Mesodermal cell (in vitro differentiated cells): ENCODE measurements around the gene RPL13A.
"Not testable (repeated sequence)": the region's sequence is repeated elsewhere in the genome, so short reads cannot be mapped to it uniquely, and the experiment has no call there.

Source experiments
- H3K27ac ChIP-seq: 2 replicates; pipeline ENCODE4 v1.7.0; 2013; ENCODE audit warnings: mild to moderate bottlenecking, low read depth, low read length, moderate library complexity; ENCODE audit not compliant: severe bottlenecking
- H3K36me3 ChIP-seq: 2 replicates; pipeline ENCODE4 v1.7.1; 2013; ENCODE audit warnings: mild to moderate bottlenecking, low read length, moderate library complexity; ENCODE audit not compliant: control insufficient read depth, insufficient read depth
- H3K4me1 ChIP-seq: one replicate; pipeline ENCODE4 v1.7.1; 2013; ENCODE audit warnings: mild to moderate bottlenecking, low read length; ENCODE audit not compliant: insufficient read depth, control insufficient read depth, poor library complexity, severe bottlenecking
- H3K4me3 ChIP-seq: 2 replicates; pipeline ENCODE4 v1.7.0; 2013; ENCODE audit warnings: low read length, control low read depth, mild to moderate bottlenecking; ENCODE audit not compliant: insufficient read depth, poor library complexity, severe bottlenecking; ENCODE audit errors: extremely low read depth
- H3K9me3 ChIP-seq: 2 replicates; pipeline ENCODE4 v1.7.1; 2013; ENCODE audit warnings: mild to moderate bottlenecking, low read length, moderate library complexity; ENCODE audit not compliant: control insufficient read depth
- WGBS, 2 experiments: methylation state at CpG; one replicate each; pipeline ENCODE4 v1.1.5; 2013; ENCODE audit warnings: missing lambda C conversion rate in 2 of 2; ENCODE audit not compliant: insufficient coverage in 2 of 2; 5-methylcytosine and 5-hydroxymethylcytosine counted together

Gene RPL13A

DNA sequence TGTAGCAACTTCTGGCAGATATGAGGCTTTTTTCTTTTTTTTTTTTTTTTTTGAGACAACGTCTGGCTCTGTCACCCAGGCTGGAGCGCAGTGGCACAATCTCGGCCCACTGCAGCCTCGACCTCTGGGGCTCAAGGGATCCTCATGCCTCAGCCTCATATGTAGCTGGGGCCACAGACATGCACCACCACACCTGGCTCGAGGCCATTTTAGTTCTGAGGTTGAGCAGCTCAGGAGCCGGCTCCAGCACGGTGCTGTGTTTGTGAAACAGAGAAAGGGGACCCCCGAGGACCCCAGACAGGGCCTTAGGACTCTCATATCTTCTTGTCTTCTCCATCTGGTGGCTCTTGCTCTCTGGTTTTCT is 16.8 kb upstream of the RPL13A start:
- 82 to 98% methylated on average over 7 of the region's 8 CpGs for WGBS, 2 experiments

DNA sequence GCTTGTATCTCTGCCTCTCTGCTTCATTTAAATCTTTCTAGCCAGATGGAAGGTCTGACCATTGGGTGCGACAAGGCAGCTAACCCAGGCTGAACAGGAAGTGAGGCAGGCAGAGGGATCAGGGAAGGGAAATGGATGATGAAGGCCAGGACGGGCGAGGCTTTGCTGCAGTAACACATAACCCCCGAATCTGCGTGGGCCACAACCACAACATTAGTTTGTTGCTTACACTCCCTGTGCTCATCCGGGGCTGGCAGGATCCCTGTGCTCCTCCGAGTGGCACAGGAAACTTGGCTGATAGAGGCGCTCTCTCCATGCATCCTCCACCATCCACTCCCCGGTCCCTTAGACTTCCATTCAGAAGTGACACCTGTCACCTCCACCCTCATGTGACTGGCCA is 14.5 kb upstream of the RPL13A start:
- peaks cover 22% of the 10 kb centered on the region for H3K36me3 ChIP-seq
- H3K9me3 ChIP-seq = no peaks in the 10 kb centered on the region
- no peak overlapping the region for H3K4me3 ChIP-seq
- H3K27ac ChIP-seq = no peak overlapping the region
- 94 to 96% methylated on average over 7 to 9 of the region's 9 CpGs for WGBS, 2 experiments
- H3K4me1 ChIP-seq = peaks cover 8% of the 10 kb centered on the region

More for the DNA sequence above, 16.8 kb upstream of the RPL13A start:
- Histone ChIP-seq H3K27ac (no peak overlapping the region), H3K36me3 (peaks cover 31% of the 10 kb centered on the region), H3K4me3 (no peak overlapping the region), H3K4me1 (peaks cover 8% of the 10 kb centered on the region), H3K9me3 (no peaks in the 10 kb centered on the region)

DNA sequence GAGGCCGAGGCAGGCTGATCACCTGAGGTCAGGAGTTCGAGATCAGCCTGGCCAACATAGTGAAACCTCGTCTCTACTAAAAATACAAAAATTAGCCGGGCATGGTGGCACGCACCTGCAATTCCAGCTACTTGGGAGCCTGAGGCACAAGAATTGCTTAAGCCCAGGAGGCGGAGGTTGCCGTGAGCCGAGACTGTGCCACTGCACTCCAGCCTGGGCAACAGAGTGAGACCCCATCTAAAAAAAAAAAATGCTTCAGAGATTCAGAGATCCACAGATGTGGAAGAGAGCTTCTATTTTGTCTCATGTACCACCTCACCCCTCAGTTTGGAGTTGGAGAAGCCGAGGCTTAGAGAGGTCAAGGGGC is 13.9 kb upstream of the RPL13A start:
- WGBS, 2 experiments = 82 to 93% methylated on average over 6 to 7 of the region's 9 CpGs
- H3K4me3 ChIP-seq, H3K9me3 ChIP-seq, H3K27ac ChIP-seq, H3K4me1 ChIP-seq: not testable (repeated sequence)
- H3K36me3 ChIP-seq = peaks cover 17% of the 10 kb centered on the region

DNA sequence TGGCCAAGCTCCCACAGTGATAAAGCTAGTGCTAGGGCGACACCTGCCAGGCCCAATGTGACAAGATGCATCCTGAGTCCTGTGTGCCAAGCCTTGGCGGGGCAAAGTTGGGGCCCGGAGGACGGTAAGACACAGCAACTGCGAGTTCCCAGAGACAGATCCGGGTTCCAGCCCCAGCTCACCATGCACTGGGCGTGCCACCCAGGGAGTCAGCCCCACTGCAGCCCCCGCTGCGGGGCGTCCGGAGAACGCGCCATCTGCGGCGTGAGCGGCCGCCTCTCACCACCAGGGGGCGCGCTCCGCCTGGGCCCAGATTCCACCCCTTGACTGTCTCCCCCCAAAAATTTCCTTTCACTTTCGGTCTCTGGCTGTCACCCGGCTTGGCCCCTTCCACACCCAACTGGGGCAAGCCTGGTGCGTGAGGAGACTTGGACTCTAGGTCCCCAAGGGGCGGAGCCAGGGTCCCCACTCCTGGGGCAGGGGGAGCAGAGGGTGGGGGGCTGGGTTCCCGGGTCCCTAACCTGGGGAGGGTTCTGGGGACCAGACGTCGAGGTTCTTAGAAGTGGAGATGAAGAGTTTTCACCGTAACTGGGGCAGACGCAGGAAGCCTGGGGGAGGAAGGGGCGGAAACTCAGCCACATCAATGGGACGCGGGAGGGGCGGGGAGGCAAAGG is 13.4 kb upstream of the RPL13A start, which contains the start of gene FLT3LG:
TSS of gene FLT3LG (plus strand) at position 348 of the 674 bp plus-strand sequence. CDS start 425 bp downstream, outside the sequence.
- Histone ChIP-seq H3K4me1 (peaks cover 8% of the 10 kb centered on the region), H3K4me3 (peak within 1 kb of the TSS; percentile 36), H3K27ac (no peak within 1 kb of the TSS), H3K9me3 (no peaks in the 10 kb centered on the region), H3K36me3 (peaks cover 13% of the 10 kb centered on the region)
- 17 to 36% methylated on average over 8 to 28 of the region's 33 CpGs for WGBS, 2 experiments

DNA sequence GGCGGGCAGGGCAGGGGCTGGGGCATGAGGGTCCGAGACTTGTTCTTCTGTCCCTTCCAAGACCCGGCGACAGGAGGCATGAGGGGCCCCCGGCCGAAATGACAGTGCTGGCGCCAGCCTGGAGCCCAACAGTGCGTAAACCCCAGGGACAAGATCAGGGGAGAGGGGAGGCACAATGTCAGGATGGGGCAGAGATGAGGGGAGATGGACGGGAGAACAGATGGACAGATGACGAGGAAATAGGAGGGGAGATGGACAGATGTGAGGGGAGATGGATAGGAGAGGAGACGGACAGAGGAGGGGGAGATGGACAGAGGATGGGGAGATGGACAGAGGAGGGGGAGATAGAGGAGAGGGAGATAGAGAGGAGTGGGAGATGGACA is 12.9 kb upstream of the RPL13A start:
- H3K36me3 ChIP-seq = peaks cover 13% of the 10 kb centered on the region
- no peak overlapping the region for H3K27ac ChIP-seq
- 42 to 57% methylated on average over 10 to 11 of the region's 11 CpGs for WGBS, 2 experiments
- no peaks in the 10 kb centered on the region for H3K9me3 ChIP-seq
- peak overlapping the region; percentile 36 for H3K4me3 ChIP-seq
- peaks cover 8% of the 10 kb centered on the region for H3K4me1 ChIP-seq

DNA sequence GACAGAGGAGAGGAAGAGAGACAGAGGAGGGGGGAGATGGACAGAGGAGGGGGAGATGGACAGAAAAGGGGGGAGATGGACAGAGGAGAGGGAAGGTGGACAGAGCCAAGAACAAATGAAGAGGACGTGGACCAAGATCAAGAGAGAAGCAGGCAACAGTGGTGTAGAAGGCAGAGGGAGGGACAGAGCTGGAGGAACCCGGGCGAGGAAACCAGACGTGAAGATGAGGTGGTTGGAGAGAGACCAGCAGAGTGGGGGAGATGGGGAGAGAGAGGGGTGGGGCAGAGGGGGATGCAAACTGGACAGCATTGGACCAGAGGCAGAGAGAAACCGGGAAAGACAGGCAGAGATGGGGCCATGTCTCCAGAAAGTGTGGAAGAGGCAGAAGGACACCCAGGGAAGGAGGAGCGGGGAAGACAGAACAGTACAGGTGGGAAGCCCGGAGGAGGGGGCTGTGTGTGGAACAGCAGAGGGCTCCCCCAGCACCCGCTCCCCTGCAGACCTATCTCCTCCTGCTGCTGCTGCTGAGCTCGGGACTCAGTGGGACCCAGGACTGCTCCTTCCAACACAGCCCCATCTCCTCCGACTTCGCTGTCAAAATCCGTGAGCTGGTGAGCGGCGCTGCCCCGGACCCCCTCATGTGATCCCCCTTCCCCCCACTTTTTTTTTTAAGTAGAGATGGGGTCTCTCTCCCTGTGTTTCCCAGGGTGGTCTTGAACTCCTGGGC is 12.1 kb upstream of the RPL13A start:
- 83 to 87% methylated on average over 7 to 11 of the region's 15 CpGs for WGBS, 2 experiments
- Histone ChIP-seq H3K36me3 (peaks cover 6% of the 10 kb centered on the region), H3K9me3 (no peaks in the 10 kb centered on the region), H3K27ac (no peak overlapping the region), H3K4me1 (peaks cover 8% of the 10 kb centered on the region), H3K4me3 (no peak overlapping the region)

DNA sequence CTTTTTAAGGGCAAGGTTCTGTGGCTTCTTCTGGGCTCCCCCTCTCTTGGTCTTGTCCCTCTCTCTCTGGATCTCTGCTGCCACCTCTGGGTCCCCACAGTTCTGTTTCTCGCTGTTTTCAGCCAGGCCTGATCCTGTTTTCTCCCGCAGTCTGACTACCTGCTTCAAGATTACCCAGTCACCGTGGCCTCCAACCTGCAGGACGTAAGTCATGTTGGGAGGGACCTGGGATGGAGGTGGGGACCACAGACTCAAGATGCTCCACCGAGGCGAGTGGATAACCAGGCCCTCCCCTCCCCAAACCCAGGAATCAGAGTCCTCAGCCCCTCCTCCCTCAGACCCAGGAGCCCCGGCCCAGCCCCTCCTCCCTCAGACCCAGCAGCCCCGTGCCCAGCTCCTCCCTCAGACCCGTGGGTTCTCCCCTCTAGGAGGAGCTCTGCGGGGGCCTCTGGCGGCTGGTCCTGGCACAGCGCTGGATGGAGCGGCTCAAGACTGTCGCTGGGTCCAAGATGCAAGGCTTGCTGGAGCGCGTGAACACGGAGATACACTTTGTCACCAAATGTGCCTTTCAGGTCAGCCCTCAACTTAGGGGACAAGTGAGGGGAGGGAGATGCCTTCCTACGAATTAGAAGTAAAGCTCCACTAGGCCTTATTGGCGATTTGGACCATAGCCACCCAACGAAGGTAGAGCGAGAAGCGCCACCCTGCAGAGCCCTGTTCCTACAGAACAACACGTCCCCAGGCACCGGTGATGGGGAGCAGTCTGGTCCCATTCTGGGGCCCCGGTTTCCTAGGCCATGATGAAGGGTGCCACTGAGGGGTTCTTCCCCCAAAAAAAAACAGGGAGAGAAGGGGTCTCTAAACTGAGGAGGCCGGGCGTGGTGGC is 11.2 kb upstream of the RPL13A start:
- no peak overlapping the region for H3K27ac ChIP-seq
- no peak overlapping the region for H3K4me3 ChIP-seq
- no peaks in the 10 kb centered on the region for H3K9me3 ChIP-seq
- WGBS, 2 experiments = 27 to 46% methylated on average over 11 to 22 of the region's 27 CpGs
- H3K36me3 ChIP-seq = no peaks in the 10 kb centered on the region
- H3K4me1 ChIP-seq = peaks cover 8% of the 10 kb centered on the region

DNA sequence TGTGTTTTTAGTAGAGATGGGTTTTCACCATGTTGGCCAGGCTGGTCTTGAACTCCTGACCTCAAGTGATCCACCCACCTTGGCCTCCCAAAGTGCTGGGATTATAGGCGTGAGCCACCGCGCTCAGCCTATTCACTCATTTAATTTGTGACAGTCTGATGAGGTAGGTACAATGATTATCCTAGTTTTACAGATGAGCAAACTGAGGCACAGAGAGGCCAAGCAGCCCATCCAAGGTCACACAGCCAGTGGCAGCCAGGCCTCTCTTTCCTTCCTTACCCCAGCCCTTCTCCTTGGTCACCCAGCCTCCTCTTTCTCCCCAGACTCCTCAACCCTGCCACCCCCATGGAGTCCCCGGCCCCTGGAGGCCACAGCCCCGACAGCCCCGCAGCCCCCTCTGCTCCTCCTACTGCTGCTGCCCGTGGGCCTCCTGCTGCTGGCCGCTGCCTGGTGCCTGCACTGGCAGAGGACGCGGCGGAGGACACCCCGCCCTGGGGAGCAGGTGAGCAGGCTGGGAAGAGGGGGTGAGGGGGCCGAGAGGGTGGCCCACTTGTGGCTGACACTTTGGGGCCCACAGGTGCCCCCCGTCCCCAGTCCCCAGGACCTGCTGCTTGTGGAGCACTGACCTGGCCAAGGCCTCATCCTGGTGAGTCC is 7.3 kb upstream of the RPL13A start:
- 87 to 91% methylated on average over 5 to 12 of the region's 14 CpGs for WGBS, 2 experiments

DNA sequence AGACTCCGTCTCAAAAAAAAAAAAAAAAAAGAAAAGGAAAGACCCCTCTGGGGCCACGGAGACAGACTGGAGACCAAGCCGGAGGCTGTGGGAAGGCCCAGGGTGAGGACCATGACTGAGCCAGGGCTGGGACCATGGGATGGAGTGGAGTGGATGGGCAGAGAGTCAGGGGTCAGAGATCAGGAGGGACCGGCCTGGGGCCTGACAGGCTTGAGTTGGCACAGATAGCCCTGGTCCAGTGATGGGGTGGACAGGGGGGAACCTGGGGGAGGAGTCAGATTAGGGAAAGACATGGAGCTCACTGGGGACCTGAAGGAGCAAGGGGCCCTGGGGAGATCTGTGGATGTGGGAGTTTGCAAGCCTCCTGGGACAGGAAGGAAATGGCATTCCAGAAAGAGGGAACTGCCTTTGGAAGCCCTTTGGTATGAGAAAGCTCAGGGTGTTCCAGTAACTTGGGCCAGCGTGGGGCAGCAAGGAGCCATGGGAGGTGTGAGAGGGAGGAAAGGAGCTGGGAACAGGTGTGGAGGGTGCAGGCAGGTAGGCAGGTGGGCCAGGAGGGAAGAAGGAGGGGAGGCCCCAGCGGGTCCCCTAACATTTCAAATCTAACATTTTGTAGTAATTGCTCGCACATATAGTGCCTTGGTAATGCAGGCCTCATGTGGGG is 6.3 kb upstream of the RPL13A start:
- no peak overlapping the region for H3K27ac ChIP-seq
- H3K4me1 ChIP-seq = no peaks in the 10 kb centered on the region
- no peaks in the 10 kb centered on the region for H3K36me3 ChIP-seq
- H3K9me3 ChIP-seq = no peaks in the 10 kb centered on the region
- whole genome bisulfite sequencing, 2 experiments = 86 to 95% methylated on average over 3 to 5 of the region's 7 CpGs
- no peak overlapping the region for H3K4me3 ChIP-seq

More for the DNA sequence above, 7.3 kb upstream of the RPL13A start:
- H3K9me3 ChIP-seq = no peaks in the 10 kb centered on the region
- no peak overlapping the region for H3K4me3 ChIP-seq
- H3K36me3 ChIP-seq = no peaks in the 10 kb centered on the region
- no peak overlapping the region for H3K27ac ChIP-seq
- H3K4me1 ChIP-seq = no peaks in the 10 kb centered on the region

DNA sequence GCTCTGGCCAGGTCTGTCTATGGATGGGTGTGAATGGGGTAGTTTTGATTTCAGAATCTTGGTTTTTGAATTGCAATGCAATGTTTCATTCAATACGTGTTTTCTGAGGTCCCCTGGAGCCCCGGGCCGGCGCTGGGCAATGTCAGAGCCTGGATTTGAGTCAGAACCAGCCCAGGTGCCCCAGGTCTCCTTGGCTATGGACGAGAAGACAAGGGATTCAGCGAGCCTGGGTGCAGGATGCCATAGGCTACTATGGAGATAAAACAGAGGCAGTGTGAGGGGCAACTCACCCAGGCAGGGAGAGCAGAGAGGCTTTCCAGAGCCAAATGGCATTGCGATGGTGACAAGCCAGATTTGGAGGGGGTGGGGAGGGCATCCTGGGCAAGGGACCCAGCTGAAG is 1.2 kb upstream of the RPL13A start:
- Histone ChIP-seq H3K4me1 (peaks cover 11% of the 10 kb centered on the region), H3K4me3 (no peak overlapping the region), H3K36me3 (peaks cover 37% of the 10 kb centered on the region), H3K27ac (no peak overlapping the region), H3K9me3 (no peaks in the 10 kb centered on the region)
- WGBS, 2 experiments = 91 to 97% methylated on average over 7 of the region's 7 CpGs
